HG03558 (cell line): ENCODE measurements around the gene PTPN6.

Experiments
- ATAC-seq: cut with Tn5 transposase; IDR thresholded peaks from one replicate; pipeline ENCODE4 v1.9.1; 2021; ENCODE audit warnings: moderate number of reproducible peaks; ENCODE audit not compliant: unreplicated experiment; ENCODE audit errors: extremely low read depth

Gene PTPN6

DNA sequence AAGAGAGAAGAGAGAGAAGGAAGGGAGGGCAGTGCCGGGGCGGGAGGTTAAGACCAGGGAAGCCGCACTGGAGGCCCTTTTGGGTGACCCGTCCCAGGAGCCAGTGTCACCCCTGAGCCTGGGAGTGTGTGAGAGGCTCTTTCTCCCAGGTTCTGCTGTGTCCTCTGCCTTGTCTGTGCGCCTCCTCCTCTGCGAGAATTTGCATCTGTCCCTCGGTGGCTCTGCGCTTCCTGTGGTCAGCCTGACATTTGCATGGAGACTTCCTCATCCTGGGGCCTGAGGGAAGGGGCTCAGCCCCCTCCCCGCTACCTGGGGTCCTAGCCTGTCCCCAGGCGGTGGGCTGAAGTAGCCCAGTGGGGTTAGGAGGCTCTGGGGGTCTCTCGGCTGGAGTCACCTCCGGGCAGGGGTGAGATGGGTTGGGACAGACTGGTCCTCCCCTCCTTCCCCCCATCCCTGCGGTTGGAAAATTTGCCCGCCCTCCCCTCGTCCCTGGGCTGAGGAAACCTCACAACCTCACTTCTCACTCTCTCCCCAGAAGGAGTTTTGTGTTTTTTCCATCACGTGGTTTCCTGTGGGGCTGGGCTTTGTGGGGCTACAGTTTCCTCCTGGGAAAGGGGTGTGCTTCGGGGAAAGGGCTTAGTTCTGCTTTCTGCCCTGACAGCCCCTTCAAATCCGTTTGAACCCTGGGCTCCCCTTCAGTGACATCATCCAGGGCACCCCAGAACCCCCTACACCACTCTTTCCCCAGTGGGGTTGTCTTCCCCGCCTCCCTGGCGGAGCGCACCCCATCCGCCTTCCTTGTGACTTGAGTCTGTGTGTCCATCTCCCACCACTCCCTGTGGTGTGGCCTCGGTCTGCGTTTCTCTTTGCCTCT, 2.5 kb downstream of the PTPN6 start:
- ATAC-seq = no peak

DNA sequence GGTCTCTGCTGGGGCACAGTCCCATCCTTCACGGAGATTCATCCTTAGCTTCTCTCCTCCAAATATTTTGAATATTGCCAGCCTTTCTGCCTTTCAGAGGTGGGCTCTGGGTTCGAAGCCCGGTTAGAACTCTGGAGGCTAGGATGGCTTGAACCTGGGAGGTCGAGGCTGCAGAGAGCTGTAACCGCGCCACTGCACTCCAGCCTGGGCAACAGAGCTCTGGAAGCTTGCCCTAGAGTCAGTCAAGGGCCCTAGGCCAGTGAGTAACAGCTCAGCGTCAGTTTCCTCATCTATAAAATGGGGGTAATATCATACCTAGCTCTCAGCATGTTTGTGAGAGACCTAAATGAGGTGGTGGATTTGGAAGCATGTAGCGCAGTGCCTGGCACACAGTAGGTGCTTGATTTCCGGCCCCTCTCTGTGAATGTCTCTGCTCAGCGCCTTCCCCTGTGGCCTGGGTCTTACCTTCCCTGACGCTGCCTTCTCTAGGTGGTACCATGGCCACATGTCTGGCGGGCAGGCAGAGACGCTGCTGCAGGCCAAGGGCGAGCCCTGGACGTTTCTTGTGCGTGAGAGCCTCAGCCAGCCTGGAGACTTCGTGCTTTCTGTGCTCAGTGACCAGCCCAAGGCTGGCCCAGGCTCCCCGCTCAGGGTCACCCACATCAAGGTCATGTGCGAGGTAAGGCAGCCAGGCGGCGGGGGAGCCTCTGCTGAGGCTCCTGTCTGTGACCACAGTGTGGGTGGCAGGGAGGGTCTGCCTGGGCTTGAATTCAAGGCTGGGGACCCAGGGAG, 3.4 kb downstream of the PTPN6 start:
- no peak for ATAC-seq

DNA sequence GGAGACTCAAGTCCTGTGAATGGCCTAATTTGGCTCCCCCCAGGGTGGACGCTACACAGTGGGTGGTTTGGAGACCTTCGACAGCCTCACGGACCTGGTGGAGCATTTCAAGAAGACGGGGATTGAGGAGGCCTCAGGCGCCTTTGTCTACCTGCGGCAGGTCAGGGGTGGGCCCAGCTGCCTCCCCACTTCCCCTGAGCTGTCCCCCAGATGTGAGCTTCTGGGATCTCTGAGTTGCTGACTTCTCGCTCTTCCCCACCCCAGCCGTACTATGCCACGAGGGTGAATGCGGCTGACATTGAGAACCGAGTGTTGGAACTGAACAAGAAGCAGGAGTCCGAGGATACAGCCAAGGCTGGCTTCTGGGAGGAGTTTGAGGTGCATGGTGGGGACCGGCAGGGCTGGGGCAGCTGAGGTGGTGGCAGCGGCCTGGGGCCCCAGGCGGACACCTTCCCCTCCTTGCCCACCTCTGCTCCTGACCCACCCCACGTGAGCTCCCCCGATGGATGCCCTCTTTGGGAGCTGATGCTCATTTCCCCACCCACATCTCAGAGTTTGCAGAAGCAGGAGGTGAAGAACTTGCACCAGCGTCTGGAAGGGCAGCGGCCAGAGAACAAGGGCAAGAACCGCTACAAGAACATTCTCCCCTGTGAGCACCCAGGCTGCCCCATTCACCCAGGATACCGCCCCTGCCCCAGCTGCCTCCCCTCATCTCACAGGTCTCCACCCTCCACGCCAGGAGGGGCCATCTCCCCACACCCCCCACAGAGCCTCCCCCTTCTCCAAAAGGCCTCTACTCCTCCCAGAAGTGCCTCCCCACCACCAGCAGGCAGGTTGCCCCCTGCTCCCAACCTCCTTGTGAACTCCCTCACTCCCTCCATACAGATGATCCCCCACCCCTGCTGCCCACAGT, 4.2 kb downstream of the PTPN6 start:
- no peak for ATAC-seq

DNA sequence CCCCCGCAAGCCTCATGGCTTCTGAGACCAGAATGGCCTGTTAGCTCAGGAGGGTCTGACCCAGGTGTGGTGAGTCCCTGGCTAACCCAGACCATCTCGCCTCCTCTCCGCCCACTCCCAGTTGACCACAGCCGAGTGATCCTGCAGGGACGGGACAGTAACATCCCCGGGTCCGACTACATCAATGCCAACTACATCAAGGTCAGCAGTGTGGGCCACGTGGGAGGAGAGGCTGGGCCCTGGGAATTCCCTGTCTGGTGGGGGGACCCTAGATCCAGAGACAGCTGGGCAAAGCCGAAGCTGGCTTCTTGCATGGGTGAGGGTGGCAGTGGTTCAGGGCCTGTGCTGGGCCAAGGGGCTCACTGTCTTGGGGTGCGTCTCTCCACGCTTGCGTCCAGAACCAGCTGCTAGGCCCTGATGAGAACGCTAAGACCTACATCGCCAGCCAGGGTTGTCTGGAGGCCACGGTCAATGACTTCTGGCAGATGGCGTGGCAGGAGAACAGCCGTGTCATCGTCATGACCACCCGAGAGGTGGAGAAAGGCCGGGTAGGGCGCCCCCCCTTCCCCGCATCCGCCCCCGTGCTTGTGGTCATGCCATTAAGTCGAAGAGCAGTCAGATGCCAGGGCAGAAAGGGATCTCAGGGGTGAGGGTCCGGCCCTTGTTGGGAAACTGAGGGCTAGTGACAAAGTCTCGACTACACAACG, 5.0 kb downstream of the PTPN6 start:
- no peak for ATAC-seq

DNA sequence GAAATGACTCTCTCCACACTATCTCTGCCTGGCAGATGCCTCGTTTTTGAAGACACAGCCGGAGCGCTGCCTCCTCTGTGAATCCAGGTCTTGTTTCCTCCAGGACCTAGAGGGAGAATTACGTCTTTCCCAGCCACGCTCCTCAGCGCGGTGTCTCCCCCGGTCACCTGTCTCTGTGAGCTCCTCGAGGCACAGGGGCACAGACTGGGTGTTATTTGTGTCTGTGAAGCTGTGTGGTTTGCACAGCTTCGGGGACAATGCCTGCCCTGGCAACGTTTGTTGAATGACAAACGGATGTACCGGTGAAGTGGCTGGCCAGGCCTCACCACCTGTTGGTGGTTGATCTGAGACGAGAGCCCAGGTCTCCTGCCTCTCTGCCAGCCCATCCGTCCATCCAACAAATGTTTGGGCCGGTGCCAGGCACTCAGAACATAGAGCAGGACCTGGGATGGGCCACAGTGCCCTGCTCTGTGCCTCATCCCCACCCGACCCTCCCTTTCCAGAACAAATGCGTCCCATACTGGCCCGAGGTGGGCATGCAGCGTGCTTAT, 6.1 kb downstream of the PTPN6 start:
- ATAC-seq = no peak

DNA sequence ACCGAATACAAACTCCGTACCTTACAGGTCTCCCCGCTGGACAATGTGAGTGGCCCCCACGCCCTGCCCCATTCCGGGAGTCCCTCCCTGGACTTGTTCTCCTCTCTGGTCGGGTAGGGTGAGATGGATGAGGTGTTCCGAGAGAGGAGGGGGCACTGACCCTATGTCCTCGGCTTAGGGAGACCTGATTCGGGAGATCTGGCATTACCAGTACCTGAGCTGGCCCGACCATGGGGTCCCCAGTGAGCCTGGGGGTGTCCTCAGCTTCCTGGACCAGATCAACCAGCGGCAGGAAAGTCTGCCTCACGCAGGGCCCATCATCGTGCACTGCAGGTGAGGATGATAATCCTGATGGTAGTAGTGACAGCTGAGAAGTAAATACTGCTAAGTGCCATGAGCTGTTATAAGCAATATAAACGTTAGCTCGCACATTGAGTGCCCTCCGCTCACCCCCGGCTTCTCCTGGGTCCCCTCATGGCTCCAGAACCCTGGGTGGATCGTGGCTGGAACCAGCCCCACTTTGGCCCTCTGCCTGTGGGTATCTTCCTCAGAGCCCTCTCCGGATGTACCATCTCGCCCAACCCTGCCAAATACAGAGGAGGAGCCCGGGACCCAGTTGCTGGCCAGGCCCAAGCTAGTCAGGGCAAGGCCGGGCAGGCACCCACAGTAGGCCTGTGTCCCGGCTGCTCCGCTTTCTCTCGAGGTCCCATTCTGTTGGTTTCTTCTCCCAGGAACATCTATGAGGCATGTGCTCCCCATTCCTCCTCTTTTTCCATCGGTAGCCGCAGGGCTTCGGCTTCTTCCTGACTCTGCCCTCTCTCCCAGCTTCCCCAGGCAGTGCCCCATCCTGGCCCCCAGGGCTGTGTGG, 6.8 kb downstream of the PTPN6 start:
- no peak for ATAC-seq

DNA sequence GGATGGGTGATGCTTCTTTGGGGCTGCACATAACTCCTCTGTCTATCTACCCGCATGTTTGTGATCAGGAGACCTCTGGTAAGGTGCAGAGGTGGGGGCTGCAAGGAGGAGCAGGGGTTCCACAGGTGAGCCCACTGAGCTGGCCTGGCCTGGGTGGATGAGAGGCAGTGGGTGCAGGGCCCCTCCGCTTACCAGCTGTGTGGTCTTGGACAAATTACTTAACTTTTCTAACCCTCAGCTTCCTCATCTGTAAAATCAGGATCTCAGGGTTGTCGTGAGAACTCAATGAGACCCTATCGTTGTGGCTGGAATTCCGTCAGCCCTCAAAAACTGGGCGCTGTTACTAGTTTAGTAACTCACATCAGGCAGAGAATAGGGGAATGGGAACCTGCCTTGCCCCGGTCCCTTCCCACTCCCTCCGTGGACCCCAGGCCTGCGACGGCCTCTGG, 7.5 kb downstream of the PTPN6 start:
- ATAC-seq = no peak

DNA sequence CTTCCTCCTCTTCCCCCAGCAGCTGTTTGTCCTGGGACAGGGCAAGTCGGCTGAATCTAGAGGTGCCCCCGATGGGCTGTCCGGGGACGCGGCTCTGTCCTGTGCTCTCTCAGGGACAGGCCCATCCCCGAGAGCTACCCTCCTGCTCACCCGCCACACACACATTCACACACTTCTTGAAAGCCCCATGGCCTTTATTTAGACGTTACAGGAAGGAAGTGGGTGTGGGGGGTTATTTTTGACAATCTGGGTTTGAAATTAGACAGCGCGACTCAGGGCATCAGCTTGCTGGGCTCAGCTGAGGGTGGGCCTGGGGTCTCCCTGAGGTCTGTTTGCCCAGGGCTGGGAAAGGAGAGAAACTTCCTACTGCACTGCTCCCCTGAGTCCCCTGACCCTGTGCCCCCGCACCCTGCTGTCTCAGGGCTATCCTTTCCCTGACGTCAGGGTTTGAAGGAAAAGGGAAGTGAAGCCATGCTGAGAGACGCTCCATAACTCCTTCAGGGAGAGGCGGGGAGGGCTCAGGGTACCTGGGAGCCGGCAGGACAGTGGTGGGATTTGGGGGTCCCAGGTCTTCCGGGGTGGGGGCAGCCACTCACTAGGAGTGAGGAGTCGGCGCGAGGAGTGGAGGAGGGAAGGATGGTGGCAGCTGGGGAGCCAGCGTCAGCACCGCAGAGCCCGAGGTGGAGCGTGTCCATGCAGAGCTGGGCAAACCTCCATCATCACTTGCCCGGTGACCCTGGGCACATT, 8.1 kb downstream of the PTPN6 start:
- ATAC-seq = no peak

DNA sequence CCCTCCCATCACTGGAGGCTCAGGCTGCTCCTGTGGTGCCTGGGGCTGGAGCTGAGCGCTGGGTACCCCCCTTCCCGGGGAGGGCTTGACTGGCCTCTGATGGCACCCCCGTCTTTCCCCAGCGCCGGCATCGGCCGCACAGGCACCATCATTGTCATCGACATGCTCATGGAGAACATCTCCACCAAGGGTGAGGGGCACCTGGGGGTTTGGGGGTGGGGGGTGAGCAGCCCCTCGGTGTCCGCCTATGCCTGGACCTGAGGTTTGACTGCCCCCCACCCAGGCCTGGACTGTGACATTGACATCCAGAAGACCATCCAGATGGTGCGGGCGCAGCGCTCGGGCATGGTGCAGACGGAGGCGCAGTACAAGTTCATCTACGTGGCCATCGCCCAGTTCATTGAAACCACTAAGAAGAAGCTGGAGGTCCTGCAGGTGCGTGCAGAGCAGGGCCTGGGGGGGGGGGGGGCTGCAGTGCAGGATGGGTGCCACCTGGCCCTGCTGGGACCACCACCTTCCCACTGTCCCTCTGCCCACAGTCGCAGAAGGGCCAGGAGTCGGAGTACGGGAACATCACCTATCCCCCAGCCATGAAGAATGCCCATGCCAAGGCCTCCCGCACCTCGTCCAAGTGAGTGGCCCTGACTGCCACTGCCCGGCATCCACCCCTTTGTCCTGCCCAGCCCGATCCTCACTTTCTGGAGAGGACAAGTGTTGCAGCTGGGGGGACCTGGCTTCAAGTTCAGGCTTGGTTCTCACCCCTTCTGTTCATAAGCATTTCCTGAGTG, 8.8 kb downstream of the PTPN6 start:
- no peak for ATAC-seq

DNA sequence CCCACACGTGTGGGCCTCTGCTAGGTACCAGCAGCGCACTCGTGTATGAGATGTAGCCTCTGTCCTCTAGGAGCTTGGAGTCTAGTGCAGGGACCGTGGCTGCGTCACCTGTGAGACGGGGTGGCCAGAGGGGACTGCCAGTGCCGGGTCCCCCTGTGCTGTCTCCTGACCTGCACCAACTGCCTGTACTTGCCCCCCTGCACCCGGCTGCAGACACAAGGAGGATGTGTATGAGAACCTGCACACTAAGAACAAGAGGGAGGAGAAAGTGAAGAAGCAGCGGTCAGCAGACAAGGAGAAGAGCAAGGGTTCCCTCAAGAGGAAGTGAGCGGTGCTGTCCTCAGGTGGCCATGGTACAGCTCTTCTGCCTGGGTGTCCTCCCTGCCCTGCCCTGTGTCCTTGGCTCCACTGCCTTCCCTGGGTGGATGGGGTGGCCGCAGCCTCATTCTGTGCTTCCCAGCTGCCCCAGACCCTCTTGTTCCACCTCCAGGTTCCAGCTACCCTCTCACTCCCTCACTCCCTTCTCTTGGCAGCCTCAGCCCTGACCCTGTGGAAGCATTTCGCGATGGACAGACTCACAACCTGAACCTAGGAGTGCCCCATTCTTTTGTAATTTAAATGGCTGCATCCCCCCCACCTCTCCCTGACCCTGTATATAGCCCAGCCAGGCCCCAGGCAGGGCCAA, 9.6 kb downstream of the PTPN6 start:
- ATAC-seq = no peak

DNA sequence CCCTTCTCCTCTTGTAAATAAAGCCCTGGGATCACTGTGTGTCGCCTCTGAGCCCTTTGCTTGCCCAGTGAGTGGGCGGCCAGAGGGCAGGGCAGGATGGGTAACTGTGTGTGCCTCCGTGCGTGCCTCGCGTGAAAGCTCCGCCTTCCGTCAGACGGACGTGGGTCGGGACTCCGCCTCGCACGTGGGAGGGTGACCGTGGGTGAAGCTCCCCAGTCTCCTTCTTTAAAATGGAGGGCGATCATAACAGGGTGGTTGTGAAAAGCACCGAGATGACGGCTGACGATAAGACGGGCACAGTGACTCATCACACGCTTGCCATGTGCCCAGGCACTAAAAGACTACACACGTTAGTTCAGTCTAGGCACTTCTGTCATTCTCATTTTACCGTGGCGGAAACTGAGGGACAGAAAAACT, 10.1 kb downstream of the PTPN6 start:
- no peak for ATAC-seq

DNA sequence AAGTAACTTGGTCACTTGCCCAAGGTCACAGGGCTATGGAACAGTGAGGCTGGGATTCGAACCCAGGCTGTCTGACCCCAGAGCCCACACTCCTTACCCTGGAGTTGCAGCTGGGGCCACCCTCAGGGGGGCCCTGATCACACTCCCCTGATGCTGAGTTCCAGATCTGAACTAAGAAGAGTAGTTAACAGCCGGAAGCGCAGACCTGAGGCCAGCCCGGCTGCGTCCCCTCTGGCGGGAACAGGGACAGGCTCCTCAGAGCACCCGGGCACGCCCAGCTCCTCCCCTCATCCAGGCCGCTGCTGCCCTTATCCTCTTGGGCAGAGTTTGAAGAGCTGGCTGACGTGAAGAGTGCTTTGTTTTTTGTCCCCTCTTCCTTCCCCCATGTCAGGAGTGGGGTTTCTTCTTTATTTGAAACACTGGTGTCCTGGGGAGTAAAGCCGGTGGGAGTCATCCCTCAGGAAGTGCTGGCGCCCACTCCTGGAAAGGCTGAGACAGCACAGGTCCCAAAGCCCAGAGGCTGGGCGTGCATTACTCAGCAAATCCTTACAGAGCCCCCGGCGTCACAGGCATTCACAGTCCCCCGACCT, 10.6 kb downstream of the PTPN6 start:
- ATAC-seq = no peak

DNA sequence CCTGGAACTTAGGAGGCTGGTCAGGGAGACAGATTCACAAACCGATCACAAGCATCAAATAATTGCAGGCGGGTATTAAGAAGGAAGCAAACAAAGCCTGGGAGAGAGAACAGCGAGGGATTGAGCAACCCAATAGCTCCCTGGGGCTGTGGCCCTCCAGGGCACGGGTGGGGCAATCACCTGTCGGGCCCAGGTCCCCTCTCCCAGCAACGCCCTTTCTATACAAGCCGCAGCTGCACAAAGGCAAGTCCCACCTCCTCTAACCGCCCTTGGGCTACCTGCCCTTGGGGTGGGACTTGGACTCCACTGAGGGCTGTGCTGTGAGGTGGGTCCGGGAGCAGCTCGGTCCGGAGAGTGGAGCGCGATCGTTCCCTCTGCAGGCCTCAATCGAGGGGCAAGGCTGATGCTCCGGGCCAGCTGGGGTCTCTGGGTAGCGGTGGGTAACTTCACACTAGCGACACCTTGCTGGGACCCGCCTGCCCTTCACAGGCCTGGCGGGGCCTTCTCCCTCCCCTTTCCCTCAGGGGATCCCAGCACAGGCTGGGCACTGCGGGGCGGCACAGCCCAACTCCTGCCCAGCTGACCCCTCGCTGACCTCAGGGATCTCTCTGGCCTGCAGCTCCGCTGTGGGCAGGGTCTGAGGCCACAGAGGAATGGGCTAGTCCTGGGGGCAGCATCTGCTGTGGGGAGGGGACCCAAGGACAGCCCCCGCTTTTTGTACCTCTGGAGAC, 11.3 kb downstream of the PTPN6 start:
- no peak for ATAC-seq

DNA sequence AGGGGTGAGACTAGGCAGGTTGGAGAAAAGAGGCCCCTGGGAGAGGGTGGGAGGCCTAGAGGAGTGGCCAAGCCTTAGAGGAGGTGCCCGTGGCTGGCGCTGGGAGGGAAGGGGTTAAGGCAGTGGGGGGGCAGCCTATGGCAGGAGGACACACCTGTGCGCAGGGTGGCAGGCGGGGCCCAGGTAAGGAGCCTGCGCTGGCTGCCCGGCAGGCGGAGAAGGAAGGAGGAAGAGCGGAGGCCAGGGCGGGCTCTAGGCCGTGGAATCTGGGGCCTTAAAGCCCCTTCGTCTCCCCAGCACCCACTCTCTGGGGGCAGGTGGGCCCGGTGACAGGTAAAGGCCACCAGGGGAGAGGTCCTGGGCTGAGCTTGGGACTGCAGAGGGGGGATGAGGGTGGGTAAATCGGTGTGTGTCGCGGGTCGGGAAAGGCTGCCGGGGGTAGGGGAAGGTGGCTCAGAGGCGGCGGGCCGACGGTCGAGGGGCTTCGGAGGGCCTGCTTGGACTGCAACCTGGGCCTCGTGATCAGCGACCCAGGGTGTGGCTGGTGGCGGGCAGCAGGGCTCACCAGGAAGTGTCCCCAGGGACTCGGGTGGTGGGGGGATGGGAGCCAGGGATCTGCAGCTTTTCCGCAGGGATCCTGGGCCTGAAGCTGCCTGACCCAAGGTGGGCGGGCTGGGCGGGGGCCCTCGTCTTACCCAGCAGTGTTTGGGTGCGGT, 12.0 kb downstream of the PTPN6 start:
- ATAC-seq = no peak
